Panc1 (cell line): ENCODE results near the gene CPT1B. TPM values are rescaled to one million over a fixed set of nuclear protein-coding genes. Genes with fewer than 3 reads are reported as not detected.

ENCODE experiments used
- ATAC-seq: fragments of 200-7000 bp; cut with Tn5 transposase; 2 replicates; pipeline ENCODE4 v1.9.1; 2020; ENCODE audit warnings: mild to moderate bottlenecking, moderate library complexity
- BruUV-seq: library from RNA; stranded (reverse); fragments of 400-500 nt; replicated peaks from 2 replicates; lab custom pipeline; 2021; lab: Mats Ljungman, UMichigan
- CTCF ChIA-PET: fragments of 300-600 bp; sonication (Branson Sonifier 250); formaldehyde crosslinking; loops from one replicate; lab custom pipeline; 2022; ENCODE audit warnings: antibody characterized with exemption; lab: Charles Lee
- POLR2A ChIA-PET: fragments of 300-600 bp; sonication (Branson Sonifier 250); formaldehyde crosslinking; loops from one replicate; lab custom pipeline; 2022; ENCODE audit warnings: antibody characterized with exemption; lab: Charles Lee
- DNase-seq: peaks from one replicate; pipeline ENCODE4 v3.0.0-alpha.2; 2010; ENCODE audit warnings: low read depth, low spot score
- H3K27ac ChIP-seq: 2 replicates; pipeline ENCODE4 v1.5.1; 2011; ENCODE audit warnings: mild to moderate bottlenecking, low read length, inconsistent platforms
- H3K27me3 ChIP-seq: fragments of 200-500 bp; sonication (Bioruptor generic); 2 replicates; pipeline ENCODE4 v1.6.0; 2014; ENCODE audit warnings: low read length, inconsistent platforms; ENCODE audit not compliant: control insufficient read depth, insufficient read depth
- H3K36me3 ChIP-seq: fragments of 200-500 bp; sonication (Bioruptor generic); 2 replicates; pipeline ENCODE4 v1.5.1; 2014; ENCODE audit warnings: inconsistent platforms, mild to moderate bottlenecking, low read length, moderate library complexity; ENCODE audit not compliant: control insufficient read depth, insufficient read depth
- H3K4me1 ChIP-seq: 2 replicates; pipeline ENCODE4 v1.5.1; 2011; ENCODE audit warnings: inconsistent platforms, mild to moderate bottlenecking, low read length, moderate library complexity; ENCODE audit not compliant: control insufficient read depth, insufficient read depth
- H3K4me3 ChIP-seq, 2 experiments: 2 replicates each; pipeline ENCODE4 v1.5.1; 2011 to 2012; ENCODE audit warnings: low read depth in 2 of 2, low read length in 2 of 2, mild to moderate bottlenecking in 2 of 2, inconsistent platforms in 1 of 2, moderate library complexity in 1 of 2
- H3K9me3 ChIP-seq: fragments of 200-500 bp; sonication (Bioruptor generic); 2 replicates; pipeline ENCODE4 v1.5.1; 2014; ENCODE audit warnings: low read depth, mild to moderate bottlenecking, inconsistent platforms, low read length, moderate library complexity; ENCODE audit not compliant: control insufficient read depth, insufficient read depth
- POLR2AphosphoS5 ChIP-seq: IDR thresholded peaks from 2 replicates; pipeline ENCODE4 v1.6.1; 2012; ENCODE audit warnings: mild to moderate bottlenecking, low read depth, low read length, moderate library complexity
- REST ChIP-seq, 2 experiments: IDR thresholded peaks; 2 replicates each; pipeline ENCODE4 v1.6.1; 2011 to 2012; ENCODE audit warnings: low read depth in 2 of 2, control low read depth in 1 of 2, low read length in 1 of 2, mild to moderate bottlenecking in 1 of 2, moderate library complexity in 1 of 2; ENCODE audit not compliant: insufficient read depth in 1 of 2
- SIN3A ChIP-seq: IDR thresholded peaks from 2 replicates; pipeline ENCODE4 v1.6.1; 2012; ENCODE audit warnings: low read depth, mild to moderate bottlenecking, low read length, moderate library complexity, borderline replicate concordance; ENCODE audit not compliant: insufficient read depth
- TCF7L2 ChIP-seq: IDR thresholded peaks from 2 replicates; pipeline ENCODE4 v1.6.1; 2011; ENCODE audit warnings: mild to moderate bottlenecking, low read depth, low read length, inconsistent platforms
- in situ Hi-C: cut with HindIII; loops from 2 replicates; pipeline ENCODE4 v1.10.0; 2016; ENCODE audit warnings: low sequenced_read_pairs, low pct_unique_long_range_greater_than_20kb
- intact Hi-C: fragments of 100-400 bp; cut with micrococcal nuclease; formaldehyde crosslinking; loops from one replicate; pipeline ENCODE4 v1.10.0; 2022; ENCODE audit not compliant: unreplicated experiment
- total RNA-seq: library from RNA; stranded (reverse); gene quantifications from one replicate; pipeline ENCODE4 v1.2.1, GENCODE V29; 2021; ENCODE audit not compliant: unreplicated experiment
- TF ChIP-seq, protein P1 (sequence below): fragments of 450-650 bp; IDR thresholded peaks from 2 replicates; pipeline ENCODE4 v1.5.1; 2017; ENCODE audit warnings: mild to moderate bottlenecking

CPT1B gene
- total RNA-seq, 1 experiment from 2014 or later, result 18.4 TPM

GRCh38 chr22:50530580-50530876 is 47.7 kb downstream of the CPT1B start:
- no peak for ATAC-seq
- Histone ChIP-seq H3K27ac (peak overlapping the region; percentile 91), H3K4me3 (peak overlapping the region; percentile 56 to 79), H3K9me3 (no peaks in the 10 kb centered on the region), H3K36me3 (no peaks in the 10 kb centered on the region; the same call in 1 of the 2 replicates), H3K27me3 (no peaks in the 10 kb centered on the region), H3K4me1 (peaks cover 7% of the 10 kb centered on the region)
- in situ Hi-C loops (no loop called here), intact Hi-C loops (no loop called here)
- no TSS peak for BruUV-seq
- no peak for DNase-seq
- TF ChIP-seq TCF7L2 (no peak), SIN3A (no peak), POLR2AphosphoS5 (no peak), REST (IDR thresholded peaks at IDR 0.05; ENCODE audit: insufficient read depth in 1 of 2, low read depth in 2 of 2, low read length in 1 of 2) (no peak)
- TF ChIP-seq, protein P1, sequence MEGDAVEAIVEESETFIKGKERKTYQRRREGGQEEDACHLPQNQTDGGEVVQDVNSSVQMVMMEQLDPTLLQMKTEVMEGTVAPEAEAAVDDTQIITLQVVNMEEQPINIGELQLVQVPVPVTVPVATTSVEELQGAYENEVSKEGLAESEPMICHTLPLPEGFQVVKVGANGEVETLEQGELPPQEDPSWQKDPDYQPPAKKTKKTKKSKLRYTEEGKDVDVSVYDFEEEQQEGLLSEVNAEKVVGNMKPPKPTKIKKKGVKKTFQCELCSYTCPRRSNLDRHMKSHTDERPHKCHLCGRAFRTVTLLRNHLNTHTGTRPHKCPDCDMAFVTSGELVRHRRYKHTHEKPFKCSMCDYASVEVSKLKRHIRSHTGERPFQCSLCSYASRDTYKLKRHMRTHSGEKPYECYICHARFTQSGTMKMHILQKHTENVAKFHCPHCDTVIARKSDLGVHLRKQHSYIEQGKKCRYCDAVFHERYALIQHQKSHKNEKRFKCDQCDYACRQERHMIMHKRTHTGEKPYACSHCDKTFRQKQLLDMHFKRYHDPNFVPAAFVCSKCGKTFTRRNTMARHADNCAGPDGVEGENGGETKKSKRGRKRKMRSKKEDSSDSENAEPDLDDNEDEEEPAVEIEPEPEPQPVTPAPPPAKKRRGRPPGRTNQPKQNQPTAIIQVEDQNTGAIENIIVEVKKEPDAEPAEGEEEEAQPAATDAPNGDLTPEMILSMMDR, result no peak
- ChIA-PET POLR2A (no interaction called here), CTCF (no interaction called here)

GRCh38 chr22:50529897-50530579 is 48.2 kb downstream of the CPT1B start, which contains the start of gene TYMP:
Gene TYMP (minus strand): TSS chr22:50530012. CDS start chr22:50529709, 303 bp downstream.
- ChIA-PET POLR2A (no interaction called here), CTCF (no interaction called here)
- in situ Hi-C loops, result no loop called here
- DNase-seq (no peak), ATAC-seq (peak; percentile 51)
- Histone ChIP-seq H3K27me3 (no peaks in the 10 kb centered on the region), H3K27ac (peak within 1 kb of the TSS; percentile 91), H3K9me3 (no peaks in the 10 kb centered on the region), H3K36me3 (no peaks in the 10 kb centered on the region; the same call in 1 of the 2 replicates), H3K4me3 (peak within 1 kb of the TSS; percentile 56 to 79), H3K4me1 (peaks cover 7% of the 10 kb centered on the region)
- no TSS peak for BruUV-seq
- TF ChIP-seq POLR2AphosphoS5 (peak; percentile 24), TCF7L2 (no peak), REST (IDR thresholded peaks at IDR 0.05; ENCODE audit: insufficient read depth in 1 of 2, low read depth in 2 of 2, low read length in 1 of 2) (peak in 1 of 2 experiments; percentile 52; a peak in 2 of 4 replicates)
- intact Hi-C loops, result no loop called here
